GM10266 (cell line): Measurements from ENCODE around the gene AMIGO1.

Source experiments
- DNase-seq: peaks from one replicate; pipeline ENCODE4 v3.0.0; 2012; ENCODE audit errors: extremely low spot score
- TF ChIP-seq, protein P1 (sequence below): IDR thresholded peaks from 2 replicates; pipeline ENCODE4 v1.5.1; 2012; ENCODE audit warnings: mild to moderate bottlenecking, low read depth; ENCODE audit not compliant: control insufficient read depth, insufficient read depth; ENCODE audit errors: missing control alignments

Gene AMIGO1

DNA sequence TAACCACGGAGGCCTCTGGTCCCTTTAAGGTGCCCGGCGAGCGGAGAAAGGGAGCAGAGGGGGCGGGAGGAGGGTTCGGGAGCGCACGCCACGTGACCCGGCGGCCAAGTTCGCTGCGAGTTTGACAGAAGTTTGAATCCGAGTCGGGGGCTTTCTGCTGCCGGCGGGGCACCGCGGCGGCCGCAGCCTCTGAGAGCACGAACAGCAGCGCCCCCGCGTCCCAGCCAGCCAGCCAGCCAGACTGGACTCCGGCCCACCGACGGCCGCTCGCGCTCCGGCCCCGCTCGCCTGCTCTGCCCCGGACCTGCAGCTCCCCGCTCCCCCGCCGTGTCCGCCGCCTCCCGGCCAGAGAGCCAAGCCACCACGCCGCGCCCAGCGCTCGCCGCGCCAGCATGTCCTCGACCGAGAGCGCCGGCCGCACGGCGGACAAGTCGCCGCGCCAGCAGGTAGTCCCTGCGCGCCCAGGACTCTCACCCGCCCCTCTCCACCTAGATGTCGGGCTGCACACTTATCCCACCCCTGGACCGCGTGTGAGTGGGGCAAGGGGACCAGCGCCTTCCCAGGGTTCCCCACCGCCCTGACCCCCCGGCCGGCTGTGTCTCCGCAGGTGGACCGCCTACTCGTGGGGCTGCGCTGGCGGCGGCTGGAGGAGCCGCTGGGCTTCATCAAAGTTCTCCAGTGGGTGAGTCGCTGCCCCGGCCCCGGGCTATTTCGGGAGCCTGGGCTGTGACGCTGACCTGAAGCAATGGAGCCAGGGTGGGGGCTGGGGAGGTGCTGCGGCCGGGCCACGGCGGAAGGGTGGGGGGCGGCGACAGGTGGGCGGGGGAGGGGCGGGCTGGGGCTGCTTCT, 42.9 kb downstream of the AMIGO1 start, which contains the start of gene SYPL2:
TSS of gene SYPL2 (plus strand) at position 95 of the 849 bp plus-strand sequence. CDS start at position 393, 298 bp downstream.
- TF ChIP-seq, protein P1, sequence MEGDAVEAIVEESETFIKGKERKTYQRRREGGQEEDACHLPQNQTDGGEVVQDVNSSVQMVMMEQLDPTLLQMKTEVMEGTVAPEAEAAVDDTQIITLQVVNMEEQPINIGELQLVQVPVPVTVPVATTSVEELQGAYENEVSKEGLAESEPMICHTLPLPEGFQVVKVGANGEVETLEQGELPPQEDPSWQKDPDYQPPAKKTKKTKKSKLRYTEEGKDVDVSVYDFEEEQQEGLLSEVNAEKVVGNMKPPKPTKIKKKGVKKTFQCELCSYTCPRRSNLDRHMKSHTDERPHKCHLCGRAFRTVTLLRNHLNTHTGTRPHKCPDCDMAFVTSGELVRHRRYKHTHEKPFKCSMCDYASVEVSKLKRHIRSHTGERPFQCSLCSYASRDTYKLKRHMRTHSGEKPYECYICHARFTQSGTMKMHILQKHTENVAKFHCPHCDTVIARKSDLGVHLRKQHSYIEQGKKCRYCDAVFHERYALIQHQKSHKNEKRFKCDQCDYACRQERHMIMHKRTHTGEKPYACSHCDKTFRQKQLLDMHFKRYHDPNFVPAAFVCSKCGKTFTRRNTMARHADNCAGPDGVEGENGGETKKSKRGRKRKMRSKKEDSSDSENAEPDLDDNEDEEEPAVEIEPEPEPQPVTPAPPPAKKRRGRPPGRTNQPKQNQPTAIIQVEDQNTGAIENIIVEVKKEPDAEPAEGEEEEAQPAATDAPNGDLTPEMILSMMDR, result no peak

DNA sequence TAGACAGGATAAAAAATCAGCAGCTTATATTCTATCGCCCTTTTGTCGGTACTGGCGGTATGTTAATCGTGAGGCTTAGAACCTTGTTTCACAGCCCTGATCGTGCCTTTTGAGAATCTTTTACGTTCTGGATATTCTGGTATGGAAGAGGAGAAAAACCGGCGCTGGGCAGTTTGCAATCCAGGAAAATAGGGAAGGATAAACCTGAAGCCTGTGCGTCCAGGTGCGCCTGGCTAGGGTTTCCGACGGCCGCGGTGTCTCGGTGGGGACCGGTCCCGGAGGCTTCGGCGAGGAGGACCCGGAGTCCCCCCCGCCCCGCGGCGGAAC, 43.4 kb downstream of the AMIGO1 start:
- no peak for DNase-seq
- TF ChIP-seq, protein P1, result no peak

More for the DNA sequence above, 42.9 kb downstream of the AMIGO1 start, which contains the start of gene SYPL2:
- peak; percentile 41 for DNase-seq

DNA sequence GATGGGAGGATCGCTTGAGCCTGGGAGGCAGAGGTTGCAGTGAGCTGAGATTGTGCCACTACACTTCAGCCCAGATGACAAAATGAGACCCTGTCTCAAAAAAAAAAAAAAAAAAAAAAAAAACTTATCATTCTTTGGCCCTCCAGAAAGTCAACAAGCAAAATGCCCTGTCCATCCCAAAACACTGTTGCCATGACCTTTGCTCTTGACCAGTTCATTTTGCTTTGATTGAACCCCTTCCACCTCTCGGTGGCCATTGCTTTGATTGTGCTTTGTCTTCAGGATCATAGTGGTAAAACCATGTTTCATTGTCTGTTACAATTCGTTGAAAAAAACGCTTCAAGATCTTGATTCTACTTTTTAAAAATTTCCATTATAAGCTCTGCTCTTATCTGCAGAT, 51.7 kb downstream of the AMIGO1 start:
- TF ChIP-seq, protein P1, result no peak
- no peak for DNase-seq

DNA sequence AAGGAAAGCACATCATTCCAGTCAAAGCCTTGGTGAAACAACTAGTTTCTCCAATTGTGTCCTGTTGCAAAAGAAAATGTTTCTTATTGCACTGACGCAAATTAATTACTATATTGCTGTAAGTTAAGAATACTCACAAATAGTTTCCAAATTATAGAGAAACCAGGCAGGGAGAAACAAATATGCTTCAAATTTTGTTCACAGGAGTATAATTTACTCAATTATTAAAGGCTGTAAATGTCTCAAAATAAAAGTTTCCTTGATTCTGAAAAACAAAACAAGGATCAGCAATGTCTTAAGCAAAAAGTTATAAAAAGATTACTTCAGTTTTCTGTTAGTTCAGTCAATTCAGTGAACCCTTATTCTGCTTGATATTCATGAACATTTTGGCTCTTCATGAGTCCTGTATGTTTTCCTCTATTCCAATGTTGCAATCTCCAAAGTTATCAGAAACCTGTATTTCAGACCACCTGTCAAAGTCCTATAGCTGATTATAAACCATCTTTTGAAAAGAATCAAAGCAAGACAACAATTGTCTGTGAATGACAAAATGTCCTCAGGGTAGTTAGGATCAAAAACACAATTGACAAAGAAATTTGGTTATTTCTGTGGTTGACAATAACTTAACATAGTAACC, 54.9 kb downstream of the AMIGO1 start:
- DNase-seq, result no peak
- TF ChIP-seq, protein P1, result no peak
